Progenitor cell of endocrine pancreas (in vitro differentiated cells): ENCODE data around the gene AOPEP. TPM values are rescaled to one million over a fixed set of nuclear protein-coding genes. Genes with fewer than 3 reads are reported as not detected.
A peak's percentile ranks its signal among the peaks of the same experiment; 100 is the strongest.

Experiments used
- DNase-seq: peaks from one replicate; pipeline ENCODE4 v3.0.0; 2021; ENCODE audit warnings: low spot score; ENCODE audit not compliant: unreplicated experiment
- H3K27ac Mint-ChIP-seq: 2 replicates; pipeline ENCODE4 v1.8.0; 2021; ENCODE audit warnings: mild to moderate bottlenecking, moderate library complexity, mixed read lengths
- H3K27me3 Mint-ChIP-seq: 2 replicates; pipeline ENCODE4 v1.8.0; 2021; ENCODE audit warnings: mixed read lengths
- H3K36me3 Mint-ChIP-seq: 2 replicates; pipeline ENCODE4 v1.8.0; 2022; ENCODE audit warnings: mixed read lengths; ENCODE audit not compliant: insufficient read depth
- H3K4me1 Mint-ChIP-seq: 2 replicates; pipeline ENCODE4 v1.8.0; 2021; ENCODE audit warnings: low read depth, mixed read lengths
- H3K4me3 Mint-ChIP-seq: 2 replicates; pipeline ENCODE4 v1.8.0; 2021; ENCODE audit warnings: low read depth, mild to moderate bottlenecking, moderate library complexity, mixed read lengths
- H3K9me3 Mint-ChIP-seq: 2 replicates; pipeline ENCODE4 v1.8.0; 2021; ENCODE audit warnings: low read depth, mixed read lengths
- CTCF ChIP-seq: fragments of 200-600 bp; sonication (generic); IDR thresholded peaks from one replicate; pipeline ENCODE4 v1.5.0; 2021; ENCODE audit warnings: antibody characterized with exemption, mild to moderate bottlenecking; ENCODE audit not compliant: unreplicated experiment
- total RNA-seq: library from RNA; stranded (reverse); gene quantifications from 2 replicates; pipeline ENCODE4 v1.2.1, GENCODE V29; 2021

Gene AOPEP
- total RNA-seq, 1 donor from 2014 or later: 58.2 TPM

- Mint-ChIP-seq H3K9me3 (no peaks in the 10 kb centered on the region), H3K27me3 (no peaks in the 10 kb centered on the region), H3K36me3 (peaks cover 13% of the 10 kb centered on the region), H3K27ac (peak overlapping the region; percentile 89), H3K4me3 (no peak overlapping the region), H3K4me1 (peaks cover 57% of the 10 kb centered on the region)
- no peak for TF ChIP-seq CTCF
- DNase-seq: no peak
Observed at GRCh38 chr9:95058795-95059386, 332.4 kb downstream of the AOPEP start.

GRCh38 chr9:95060234-95060633 lies 333.7 kb downstream of the AOPEP start:
- Mint-ChIP-seq H3K27ac (no peak overlapping the region), H3K27me3 (no peaks in the 10 kb centered on the region), H3K4me1 (peaks cover 57% of the 10 kb centered on the region), H3K36me3 (peaks cover 19% of the 10 kb centered on the region), H3K4me3 (no peak overlapping the region), H3K9me3 (no peaks in the 10 kb centered on the region)
- DNase-seq: no peak
- TF ChIP-seq CTCF: no peak

GRCh38 chr9:95060916-95061315 lies 334.4 kb downstream of the AOPEP start:
- Mint-ChIP-seq H3K27me3 (no peaks in the 10 kb centered on the region), H3K27ac (no peak overlapping the region), H3K9me3 (no peaks in the 10 kb centered on the region), H3K4me3 (no peak overlapping the region), H3K36me3 (peaks cover 19% of the 10 kb centered on the region), H3K4me1 (peaks cover 51% of the 10 kb centered on the region)
- no peak for DNase-seq
- TF ChIP-seq CTCF: no peak

GRCh38 chr9:95061916-95062595 lies 335.6 kb downstream of the AOPEP start:
- no peaks in the 10 kb centered on the region for H3K9me3 Mint-ChIP-seq
- no peak overlapping the region for H3K4me3 Mint-ChIP-seq
- peaks cover 20% of the 10 kb centered on the region for H3K36me3 Mint-ChIP-seq
- DNase-seq: no peak
- no peak overlapping the region for H3K27ac Mint-ChIP-seq
- no peak for TF ChIP-seq CTCF
- H3K27me3 Mint-ChIP-seq: no peaks in the 10 kb centered on the region
- H3K4me1 Mint-ChIP-seq: peaks cover 41% of the 10 kb centered on the region

- H3K4me3 Mint-ChIP-seq: no peak overlapping the region
- DNase-seq: no peak
- peaks cover 35% of the 10 kb centered on the region for H3K4me1 Mint-ChIP-seq
- no peak overlapping the region for H3K27ac Mint-ChIP-seq
- no peaks in the 10 kb centered on the region for H3K9me3 Mint-ChIP-seq
- H3K27me3 Mint-ChIP-seq: no peaks in the 10 kb centered on the region
- no peak for TF ChIP-seq CTCF
- H3K36me3 Mint-ChIP-seq: peaks cover 21% of the 10 kb centered on the region
Observed at GRCh38 chr9:95062596-95063065, 336.1 kb downstream of the AOPEP start.
